ENCODE results near the gene RASAL2. TPM values are rescaled to one million over a fixed set of nuclear protein-coding genes. Genes with fewer than 3 reads are reported as not detected.
A peak's percentile ranks its signal among the peaks of the same experiment; 100 is the strongest.

Gene RASAL2
- polyA plus RNA-seq (2013, experiment 1 of 4): 15.1 TPM
- 14.5 TPM for polyA plus RNA-seq (2013, experiment 2 of 4)
- 11.2 TPM for polyA plus RNA-seq (2013, experiment 3 of 4)
- polyA plus RNA-seq (2013, experiment 4 of 4): 13.5 TPM

GRCh38 chr1:178093951-178094738 lies at the start of gene RASAL2:
TSS of gene RASAL2 (plus strand) at chr1:178094104. CDS start at chr1:178094493, 389 bp downstream.
- 0% methylated on average over 82 of the region's 82 CpGs for WGBS, 2 experiments
- no peaks in the 10 kb centered on the region for H3K27me3 ChIP-seq (ENCODE audit: control insufficient read depth, insufficient read depth, low read length, poor library complexity, severe bottlenecking)
- H3K4me3 ChIP-seq (ENCODE audit: insufficient read depth, low read depth, low read length): peak within 1 kb of the TSS; percentile 95
- H3K27ac ChIP-seq (ENCODE audit: insufficient read depth, low read depth, low read length, poor library complexity, severe bottlenecking): peak within 1 kb of the TSS; percentile 94
- H3K4me1 ChIP-seq (ENCODE audit: control insufficient read depth, insufficient read depth, low read length): peaks cover 14% of the 10 kb centered on the region
- H3K9me3 ChIP-seq (ENCODE audit: control insufficient read depth, low read length): no peaks in the 10 kb centered on the region
- no peaks in the 10 kb centered on the region for H3K36me3 ChIP-seq (ENCODE audit: control insufficient read depth, insufficient read depth, low read length)

DNA sequence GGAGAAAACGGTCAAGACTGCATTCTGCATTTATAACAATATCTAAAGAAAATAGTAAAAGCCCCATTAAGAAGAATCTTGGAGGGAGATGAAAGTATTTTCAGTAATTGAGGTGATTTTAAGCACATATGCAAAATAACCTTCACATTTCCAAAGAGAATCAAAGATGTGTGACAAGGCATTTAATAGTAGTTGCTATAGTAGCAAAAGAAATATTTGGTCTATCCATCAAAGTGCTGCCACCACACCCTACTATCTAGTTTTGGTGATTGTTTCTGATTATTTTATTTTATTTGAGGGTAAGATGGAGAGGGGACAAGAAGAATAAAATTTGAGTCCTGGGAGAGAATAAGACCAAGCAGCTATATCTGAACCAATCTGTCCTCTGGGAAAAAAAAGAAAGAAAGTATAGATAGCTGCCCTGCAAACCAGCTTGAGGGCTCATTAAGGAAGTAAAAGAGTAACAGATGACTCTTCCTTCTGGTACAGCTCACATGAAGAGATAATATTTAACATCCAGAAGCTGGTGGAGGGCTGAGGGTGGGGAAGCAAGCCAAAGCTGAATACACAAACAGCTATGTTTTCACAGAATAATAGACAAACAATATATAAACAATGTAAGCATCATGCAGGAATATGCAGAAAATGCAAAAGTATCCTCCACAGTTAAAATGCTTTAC lies 47.2 kb upstream of the RASAL2 start:
- Histone ChIP-seq H3K27ac (ENCODE audit: insufficient read depth, low read depth, low read length, poor library complexity, severe bottlenecking) (no peak overlapping the region), H3K27me3 (ENCODE audit: control insufficient read depth, insufficient read depth, low read length, poor library complexity, severe bottlenecking) (no peaks in the 10 kb centered on the region), H3K4me3 (ENCODE audit: insufficient read depth, low read depth, low read length) (no peak overlapping the region), H3K9me3 (ENCODE audit: control insufficient read depth, low read length) (no peaks in the 10 kb centered on the region), H3K36me3 (ENCODE audit: control insufficient read depth, insufficient read depth, low read length) (no peaks in the 10 kb centered on the region), H3K4me1 (ENCODE audit: control insufficient read depth, insufficient read depth, low read length) (no peaks in the 10 kb centered on the region)
- no CpG with 5 or more reads among the region's 1 CpG for WGBS, 2 experiments

DNA sequence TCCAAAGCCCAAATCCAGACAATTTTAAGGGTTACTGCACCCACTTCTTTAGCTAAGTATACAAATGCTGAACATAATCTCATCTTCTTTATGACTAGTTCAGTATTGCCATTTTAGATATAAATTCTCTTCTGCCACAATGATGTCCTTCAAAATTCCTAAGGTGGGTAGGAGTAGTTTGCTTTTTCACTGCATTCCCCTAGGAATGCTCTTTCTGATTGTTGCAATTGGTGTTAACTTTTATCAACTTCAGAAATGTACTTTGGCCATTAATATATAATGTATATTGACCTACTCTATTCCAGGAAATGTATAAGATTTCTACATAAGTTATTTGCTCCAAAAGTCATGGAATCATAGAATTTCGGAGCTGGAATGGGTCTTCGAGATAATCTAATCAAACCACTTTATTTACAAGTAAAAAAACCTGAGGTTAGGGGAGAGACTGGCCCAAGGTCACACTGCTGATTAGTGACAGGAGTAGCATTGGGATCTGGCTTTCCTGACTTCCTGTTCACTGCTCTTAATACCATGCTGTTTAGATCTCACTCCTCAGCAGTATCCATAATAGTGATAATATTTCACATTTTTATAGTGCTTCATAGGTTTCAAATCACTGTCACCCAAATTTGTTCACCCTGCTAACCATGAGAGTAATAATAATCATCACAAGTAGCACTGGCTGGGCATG lies 46.4 kb upstream of the RASAL2 start:
- Histone ChIP-seq H3K4me1 (ENCODE audit: control insufficient read depth, insufficient read depth, low read length) (no peaks in the 10 kb centered on the region), H3K36me3 (ENCODE audit: control insufficient read depth, insufficient read depth, low read length) (no peaks in the 10 kb centered on the region), H3K4me3 (ENCODE audit: insufficient read depth, low read depth, low read length) (no peak overlapping the region), H3K27ac (ENCODE audit: insufficient read depth, low read depth, low read length, poor library complexity, severe bottlenecking) (no peak overlapping the region), H3K27me3 (ENCODE audit: control insufficient read depth, insufficient read depth, low read length, poor library complexity, severe bottlenecking) (no peaks in the 10 kb centered on the region), H3K9me3 (ENCODE audit: control insufficient read depth, low read length) (no peaks in the 10 kb centered on the region)
- 74 to 88% methylated on average over 2 of the region's 2 CpGs for WGBS, 2 experiments

- no peaks in the 10 kb centered on the region for H3K36me3 ChIP-seq (ENCODE audit: control insufficient read depth, insufficient read depth, low read length)
- no peaks in the 10 kb centered on the region for H3K9me3 ChIP-seq (ENCODE audit: control insufficient read depth, low read length)
- H3K27me3 ChIP-seq (ENCODE audit: control insufficient read depth, insufficient read depth, low read length, poor library complexity, severe bottlenecking): no peaks in the 10 kb centered on the region
- H3K4me3 ChIP-seq (ENCODE audit: insufficient read depth, low read depth, low read length): no peak overlapping the region
- peaks cover 5% of the 10 kb centered on the region for H3K4me1 ChIP-seq (ENCODE audit: control insufficient read depth, insufficient read depth, low read length)
- WGBS, 2 experiments: 71 to 86% methylated on average over 1 of the region's 1 CpG
- no peak overlapping the region for H3K27ac ChIP-seq (ENCODE audit: insufficient read depth, low read depth, low read length, poor library complexity, severe bottlenecking)
Observed at GRCh38 chr1:178048426-178048825, 45.5 kb upstream of the RASAL2 start.

DNA sequence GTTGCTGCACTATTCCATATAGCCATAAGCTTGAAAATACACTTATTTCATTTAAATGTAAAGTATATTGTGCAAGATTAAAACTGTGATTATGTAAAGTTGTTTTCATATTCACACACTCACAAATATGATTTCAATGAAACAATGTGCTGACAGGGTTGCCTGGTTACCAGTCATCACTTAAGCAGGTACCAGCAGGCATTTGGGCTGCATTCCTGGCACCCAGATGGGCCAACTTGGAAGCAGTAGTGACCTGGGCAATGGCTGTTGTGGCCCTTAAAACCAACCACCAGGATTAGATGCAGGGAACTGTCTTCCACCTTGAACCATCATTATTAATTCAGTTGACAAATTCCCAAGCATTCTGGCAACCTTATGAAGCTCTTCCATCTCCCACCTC lies 45.0 kb upstream of the RASAL2 start:
- Histone ChIP-seq H3K36me3 (ENCODE audit: control insufficient read depth, insufficient read depth, low read length) (no peaks in the 10 kb centered on the region), H3K9me3 (ENCODE audit: control insufficient read depth, low read length) (no peaks in the 10 kb centered on the region), H3K27me3 (ENCODE audit: control insufficient read depth, insufficient read depth, low read length, poor library complexity, severe bottlenecking) (no peaks in the 10 kb centered on the region), H3K4me3 (ENCODE audit: insufficient read depth, low read depth, low read length) (no peak overlapping the region), H3K4me1 (ENCODE audit: control insufficient read depth, insufficient read depth, low read length) (peaks cover 5% of the 10 kb centered on the region), H3K27ac (ENCODE audit: insufficient read depth, low read depth, low read length, poor library complexity, severe bottlenecking) (no peak overlapping the region)

DNA sequence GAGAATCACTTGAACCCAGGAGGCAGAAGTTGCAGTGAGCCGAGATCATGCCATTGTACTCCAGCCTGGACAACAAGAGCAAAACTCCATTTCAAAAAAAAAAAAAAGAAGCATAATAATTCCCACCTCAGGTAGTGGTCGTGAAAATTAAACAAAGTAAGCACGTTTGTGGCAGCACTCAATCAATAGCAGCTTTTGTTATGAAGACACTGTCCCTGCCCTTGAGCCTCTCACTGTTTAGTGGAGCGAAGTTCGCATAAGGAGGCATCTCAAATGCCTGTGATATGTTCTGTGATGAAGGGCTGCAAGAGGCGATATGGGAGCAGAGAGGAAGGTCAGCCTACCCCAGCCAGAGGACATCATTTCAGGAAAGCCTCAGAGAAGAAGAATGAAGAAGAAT lies 43.8 kb upstream of the RASAL2 start:
- Histone ChIP-seq H3K27me3 (ENCODE audit: control insufficient read depth, insufficient read depth, low read length, poor library complexity, severe bottlenecking) (no peaks in the 10 kb centered on the region), H3K4me3 (ENCODE audit: insufficient read depth, low read depth, low read length) (no peak overlapping the region), H3K4me1 (ENCODE audit: control insufficient read depth, insufficient read depth, low read length) (peaks cover 5% of the 10 kb centered on the region), H3K27ac (ENCODE audit: insufficient read depth, low read depth, low read length, poor library complexity, severe bottlenecking) (no peak overlapping the region), H3K36me3 (ENCODE audit: control insufficient read depth, insufficient read depth, low read length) (no peaks in the 10 kb centered on the region), H3K9me3 (ENCODE audit: control insufficient read depth, low read length) (no peaks in the 10 kb centered on the region)
- WGBS, 2 experiments: 86 to 92% methylated on average over 6 of the region's 6 CpGs

DNA sequence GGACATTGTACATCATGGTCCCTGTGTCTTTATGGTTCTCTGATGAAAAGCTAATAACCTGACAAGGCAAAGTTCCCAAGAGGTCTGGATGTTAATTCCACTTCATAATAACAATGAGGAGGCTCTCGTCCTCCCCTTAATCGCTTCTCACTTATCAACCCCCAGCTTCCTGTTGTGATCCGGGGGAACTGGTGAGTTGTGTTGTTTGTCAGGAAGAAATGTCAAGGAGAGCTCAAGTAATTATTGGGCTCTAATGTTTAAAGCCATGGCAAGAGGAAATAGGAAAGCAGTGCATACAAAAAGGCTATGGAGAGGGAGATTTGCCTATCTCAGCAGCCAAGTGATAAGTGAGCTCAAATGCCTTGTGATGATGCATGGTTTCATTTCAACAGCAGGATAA lies 42.8 kb upstream of the RASAL2 start:
- Histone ChIP-seq H3K9me3 (ENCODE audit: control insufficient read depth, low read length) (no peaks in the 10 kb centered on the region), H3K27me3 (ENCODE audit: control insufficient read depth, insufficient read depth, low read length, poor library complexity, severe bottlenecking) (no peaks in the 10 kb centered on the region), H3K4me1 (ENCODE audit: control insufficient read depth, insufficient read depth, low read length) (peaks cover 10% of the 10 kb centered on the region), H3K27ac (ENCODE audit: insufficient read depth, low read depth, low read length, poor library complexity, severe bottlenecking) (no peak overlapping the region), H3K4me3 (ENCODE audit: insufficient read depth, low read depth, low read length) (no peak overlapping the region), H3K36me3 (ENCODE audit: control insufficient read depth, insufficient read depth, low read length) (no peaks in the 10 kb centered on the region)
- WGBS, 2 experiments: 75 to 86% methylated on average over 1 to 3 of the region's 3 CpGs

GRCh38 chr1:178052650-178053461 lies 41.0 kb upstream of the RASAL2 start:
- Histone ChIP-seq H3K4me1 (ENCODE audit: control insufficient read depth, insufficient read depth, low read length) (peaks cover 12% of the 10 kb centered on the region), H3K9me3 (ENCODE audit: control insufficient read depth, low read length) (no peaks in the 10 kb centered on the region), H3K36me3 (ENCODE audit: control insufficient read depth, insufficient read depth, low read length) (no peaks in the 10 kb centered on the region), H3K27me3 (ENCODE audit: control insufficient read depth, insufficient read depth, low read length, poor library complexity, severe bottlenecking) (no peaks in the 10 kb centered on the region), H3K27ac (ENCODE audit: insufficient read depth, low read depth, low read length, poor library complexity, severe bottlenecking) (no peak overlapping the region), H3K4me3 (ENCODE audit: insufficient read depth, low read depth, low read length) (no peak overlapping the region)
- 83 to 85% methylated on average over 9 to 10 of the region's 10 CpGs for WGBS, 2 experiments

DNA sequence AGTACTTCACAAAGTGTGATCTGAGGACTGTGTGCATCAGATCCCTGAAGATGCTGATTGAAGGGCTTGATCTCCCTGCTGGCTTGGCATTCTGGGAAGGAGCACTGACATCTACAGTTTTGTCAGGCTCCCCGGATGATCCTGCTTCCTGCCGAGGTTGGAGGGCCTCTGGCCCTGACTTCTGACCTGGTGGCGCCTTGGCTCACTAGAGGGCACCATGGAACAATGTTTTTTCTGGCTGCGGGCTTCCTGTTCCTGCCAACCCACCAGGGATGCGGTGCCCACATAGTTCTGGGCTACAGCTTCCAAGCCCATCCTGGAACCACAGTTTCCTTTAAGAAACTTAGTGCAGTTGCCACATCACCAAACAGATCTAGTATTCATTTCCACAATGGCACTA lies 38.8 kb upstream of the RASAL2 start:
- H3K36me3 ChIP-seq (ENCODE audit: control insufficient read depth, insufficient read depth, low read length): no peaks in the 10 kb centered on the region
- no peak overlapping the region for H3K27ac ChIP-seq (ENCODE audit: insufficient read depth, low read depth, low read length, poor library complexity, severe bottlenecking)
- no peaks in the 10 kb centered on the region for H3K9me3 ChIP-seq (ENCODE audit: control insufficient read depth, low read length)
- no peaks in the 10 kb centered on the region for H3K27me3 ChIP-seq (ENCODE audit: control insufficient read depth, insufficient read depth, low read length, poor library complexity, severe bottlenecking)
- peaks cover 22% of the 10 kb centered on the region for H3K4me1 ChIP-seq (ENCODE audit: control insufficient read depth, insufficient read depth, low read length)
- no peak overlapping the region for H3K4me3 ChIP-seq (ENCODE audit: insufficient read depth, low read depth, low read length)
- 37 to 42% methylated on average over 5 of the region's 5 CpGs for WGBS, 2 experiments
